LNCAP (cell line): Measurements from ENCODE around the gene ERLIN1.

Source experiments
- TF ChIP-seq, protein P1 (sequence below): fragments of 450-650 bp; IDR thresholded peaks from 2 replicates; pipeline ENCODE4 v1.5.1; 2017; ENCODE audit warnings: mild to moderate bottlenecking

The ERLIN1 gene

GRCh38 chr10:100208276-100208675 is 22.4 kb upstream of the ERLIN1 start:
- TF ChIP-seq, protein P1, sequence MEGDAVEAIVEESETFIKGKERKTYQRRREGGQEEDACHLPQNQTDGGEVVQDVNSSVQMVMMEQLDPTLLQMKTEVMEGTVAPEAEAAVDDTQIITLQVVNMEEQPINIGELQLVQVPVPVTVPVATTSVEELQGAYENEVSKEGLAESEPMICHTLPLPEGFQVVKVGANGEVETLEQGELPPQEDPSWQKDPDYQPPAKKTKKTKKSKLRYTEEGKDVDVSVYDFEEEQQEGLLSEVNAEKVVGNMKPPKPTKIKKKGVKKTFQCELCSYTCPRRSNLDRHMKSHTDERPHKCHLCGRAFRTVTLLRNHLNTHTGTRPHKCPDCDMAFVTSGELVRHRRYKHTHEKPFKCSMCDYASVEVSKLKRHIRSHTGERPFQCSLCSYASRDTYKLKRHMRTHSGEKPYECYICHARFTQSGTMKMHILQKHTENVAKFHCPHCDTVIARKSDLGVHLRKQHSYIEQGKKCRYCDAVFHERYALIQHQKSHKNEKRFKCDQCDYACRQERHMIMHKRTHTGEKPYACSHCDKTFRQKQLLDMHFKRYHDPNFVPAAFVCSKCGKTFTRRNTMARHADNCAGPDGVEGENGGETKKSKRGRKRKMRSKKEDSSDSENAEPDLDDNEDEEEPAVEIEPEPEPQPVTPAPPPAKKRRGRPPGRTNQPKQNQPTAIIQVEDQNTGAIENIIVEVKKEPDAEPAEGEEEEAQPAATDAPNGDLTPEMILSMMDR, result no peak

DNA sequence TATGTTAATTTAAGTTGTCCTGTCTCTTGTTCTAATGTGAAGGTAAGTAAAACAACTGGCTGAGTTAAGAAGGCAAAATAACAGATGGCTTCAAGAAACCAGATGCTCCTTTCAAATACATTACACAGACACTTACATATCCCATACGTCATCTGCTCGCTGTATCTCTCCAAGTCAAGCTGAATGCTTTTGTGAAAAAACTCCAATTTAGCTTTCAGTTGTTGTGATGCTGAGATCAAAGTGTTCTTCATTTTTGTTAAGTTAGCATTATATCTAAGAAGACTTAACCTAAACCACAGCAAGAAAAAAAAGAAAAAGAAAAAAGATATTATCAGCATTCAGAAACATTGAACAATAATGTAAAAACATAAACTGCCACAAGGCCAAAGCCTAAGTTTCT is 18.5 kb upstream of the ERLIN1 start:
- TF ChIP-seq, protein P1, result no peak

GRCh38 chr10:100201549-100201948 is 15.7 kb upstream of the ERLIN1 start:
- TF ChIP-seq, protein P1, result no peak

DNA sequence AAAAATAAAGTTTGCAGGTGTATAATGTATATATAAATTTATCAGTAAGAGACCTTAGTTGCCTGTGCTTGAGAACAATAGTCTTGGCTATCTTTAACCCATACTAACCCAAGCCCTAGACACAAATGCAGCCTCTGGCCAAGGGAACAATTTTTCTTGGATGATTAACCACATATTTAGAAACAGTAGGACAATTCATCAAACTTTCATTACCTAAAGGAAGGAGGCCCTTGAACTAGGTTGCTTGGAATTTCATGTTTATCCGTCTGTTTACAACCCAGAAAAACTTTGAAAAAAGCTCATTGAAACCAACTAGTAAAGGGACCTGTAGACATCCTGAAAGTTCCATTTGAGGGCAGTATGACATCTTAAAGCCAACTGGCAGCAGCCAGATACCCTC is 8.9 kb upstream of the ERLIN1 start:
- TF ChIP-seq, protein P1, result no peak

GRCh38 chr10:100192350-100192749 is 6.5 kb upstream of the ERLIN1 start:
- TF ChIP-seq, protein P1, result no peak

DNA sequence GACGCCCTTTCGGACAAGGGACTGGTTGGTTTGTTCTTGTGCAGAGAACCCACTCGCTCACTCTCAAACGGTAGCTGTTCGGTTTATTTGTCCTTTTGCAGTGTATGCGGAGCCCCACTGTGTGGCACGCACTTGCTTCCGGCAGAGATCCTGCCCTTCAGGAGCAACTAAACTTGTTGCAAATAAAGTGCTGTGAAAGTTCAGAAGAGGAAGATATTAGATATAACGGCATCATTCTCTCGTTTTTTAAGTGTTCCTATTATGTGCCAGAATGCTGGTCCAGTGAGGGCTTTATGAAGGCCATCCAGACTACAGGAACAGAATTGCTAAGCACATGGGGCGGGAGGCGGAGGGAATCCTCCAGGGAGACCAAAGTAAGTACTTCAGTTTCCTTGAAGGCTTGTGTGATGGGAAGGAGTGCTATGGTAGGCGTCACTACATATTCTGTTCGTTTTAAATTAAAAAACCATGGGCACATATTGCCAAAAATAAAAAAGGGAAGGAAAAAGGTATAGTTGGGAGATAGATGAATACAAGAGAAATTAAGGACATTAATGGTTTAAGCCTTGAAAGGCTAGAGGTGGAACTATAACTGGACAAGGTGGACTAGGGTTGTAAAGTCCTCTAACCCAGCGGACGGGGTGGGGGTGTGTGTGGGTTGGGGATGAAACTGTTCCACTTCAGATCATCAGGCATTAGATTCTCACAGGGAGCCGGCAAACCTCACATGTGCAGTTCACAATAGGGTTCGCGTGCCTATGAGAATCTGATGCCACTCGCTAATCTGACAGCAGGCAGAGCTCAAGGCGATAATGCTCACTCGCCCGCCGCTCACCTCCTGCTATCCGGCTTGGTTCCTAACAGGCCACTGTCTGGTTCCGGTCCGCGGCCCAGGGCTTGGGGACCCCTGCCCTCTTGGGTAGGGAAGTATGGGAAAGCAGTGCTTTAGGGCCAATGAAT is 704 bp upstream of the ERLIN1 start:
- TF ChIP-seq, protein P1, result no peak

DNA sequence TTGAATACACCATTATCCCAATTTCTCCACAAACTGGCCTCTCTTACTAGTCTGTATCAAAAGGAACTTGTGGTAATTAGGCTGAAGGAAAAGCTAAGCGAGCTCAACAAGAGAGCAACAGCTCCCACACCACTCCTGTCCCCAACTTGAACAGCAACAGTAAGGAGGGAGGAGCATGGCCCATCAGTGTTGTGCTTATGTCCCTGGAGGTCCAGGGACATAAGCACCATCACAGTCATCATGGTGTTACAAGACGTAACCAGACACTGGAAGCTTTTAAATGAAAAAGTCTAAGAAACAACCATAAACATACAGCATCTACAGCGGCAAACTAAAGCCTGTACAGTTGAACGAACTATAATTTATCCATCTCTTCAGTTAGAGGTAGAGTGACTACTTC is 989 bp downstream of the ERLIN1 start:
- TF ChIP-seq, protein P1, result no peak
